HS-5 (cell line): ENCODE data around the gene MERTK.

Experiments
- DNase-seq: peaks from one replicate; pipeline ENCODE4 v3.0.0-alpha.2; 2012; ENCODE audit warnings: low read depth

Gene MERTK

GRCh38 chr2:111978452-111979170, 80.2 kb downstream of the MERTK start:
- DNase-seq = no peak

- no peak for DNase-seq
These were observed 83.3 kb downstream of the MERTK start for GRCh38 chr2:111981666-111982065.

GRCh38 chr2:111982822-111983221, 84.4 kb downstream of the MERTK start:
- DNase-seq = no peak

GRCh38 chr2:111983478-111984212, 85.2 kb downstream of the MERTK start:
- DNase-seq = no peak

DNA sequence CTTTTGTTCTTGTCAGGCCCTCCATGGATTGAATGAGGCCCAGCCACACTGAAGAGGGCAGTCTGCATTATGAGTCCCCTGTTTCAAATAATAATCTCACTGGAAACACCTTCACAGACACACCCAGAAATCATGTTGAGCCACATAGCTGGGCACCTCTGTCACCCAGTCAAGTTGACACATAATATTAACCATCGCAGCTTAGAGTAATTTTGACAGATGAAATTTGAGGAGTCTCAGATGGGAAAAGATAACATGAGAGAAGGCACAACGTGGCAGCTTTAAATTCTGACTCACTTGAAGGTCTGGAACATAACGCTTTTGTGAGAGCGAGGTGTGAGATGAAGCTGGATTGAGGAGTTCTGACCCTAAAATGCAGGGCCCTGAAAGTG, 85.8 kb downstream of the MERTK start:
- DNase-seq = no peak

GRCh38 chr2:111985514-111985913, 87.1 kb downstream of the MERTK start:
- DNase-seq = no peak

- DNase-seq = no peak
These were observed 87.9 kb downstream of the MERTK start for GRCh38 chr2:111986116-111986900.

DNA sequence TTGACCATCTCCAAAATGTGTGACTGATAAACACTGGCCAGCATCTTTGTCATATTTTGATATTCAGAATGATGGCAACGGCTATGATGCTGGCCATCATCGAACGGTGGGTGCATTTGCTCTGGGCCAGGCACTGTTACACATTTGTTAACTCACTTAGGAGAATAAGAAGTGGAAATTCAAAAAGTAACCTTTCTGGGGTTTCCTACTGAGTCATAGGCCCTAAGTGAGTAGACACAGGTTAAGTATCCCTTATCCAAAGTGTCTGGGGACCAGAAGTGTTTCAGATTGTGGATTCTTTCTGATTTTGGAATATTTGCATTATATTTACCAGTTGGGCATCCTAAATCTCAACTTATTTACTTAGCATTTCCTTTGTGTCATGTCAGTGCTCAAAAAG, 92.0 kb downstream of the MERTK start:
- no peak for DNase-seq

DNA sequence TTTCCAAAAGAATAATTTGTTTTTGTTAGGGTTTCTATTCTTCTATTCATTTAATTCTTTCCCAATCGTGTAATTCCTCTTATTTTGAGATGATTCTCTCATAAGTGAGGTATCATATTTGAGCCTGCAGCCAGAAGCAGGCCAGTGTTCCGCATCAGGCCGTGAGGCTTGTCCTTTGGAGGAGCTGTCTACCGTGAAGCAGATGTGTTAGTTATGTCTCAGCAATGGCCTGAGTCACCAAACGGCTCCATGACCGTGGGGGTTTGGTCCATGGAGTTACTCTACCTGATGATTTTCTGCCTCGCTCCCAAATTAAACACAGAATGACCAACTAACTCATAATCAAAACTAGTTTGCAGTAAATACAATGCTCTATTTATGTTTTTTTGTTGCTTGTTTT, 92.4 kb downstream of the MERTK start:
- DNase-seq = no peak

DNA sequence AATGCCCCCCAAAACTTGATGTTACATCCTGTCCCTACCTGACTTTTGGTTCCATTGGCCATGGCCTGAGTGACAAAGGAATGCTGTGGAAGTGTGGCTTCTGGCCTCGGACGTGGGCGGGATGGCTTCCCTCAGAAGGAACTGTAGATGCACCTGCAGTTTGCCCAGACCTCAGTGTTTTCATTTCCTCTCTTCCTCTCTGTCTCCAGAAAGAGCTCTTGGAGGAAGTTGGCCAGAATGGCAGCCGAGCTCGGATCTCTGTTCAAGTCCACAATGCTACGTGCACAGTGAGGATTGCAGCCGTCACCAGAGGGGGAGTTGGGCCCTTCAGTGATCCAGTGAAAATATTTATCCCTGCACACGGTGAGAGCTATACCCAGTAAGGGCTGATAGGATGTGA, 95.6 kb downstream of the MERTK start:
- DNase-seq = no peak

DNA sequence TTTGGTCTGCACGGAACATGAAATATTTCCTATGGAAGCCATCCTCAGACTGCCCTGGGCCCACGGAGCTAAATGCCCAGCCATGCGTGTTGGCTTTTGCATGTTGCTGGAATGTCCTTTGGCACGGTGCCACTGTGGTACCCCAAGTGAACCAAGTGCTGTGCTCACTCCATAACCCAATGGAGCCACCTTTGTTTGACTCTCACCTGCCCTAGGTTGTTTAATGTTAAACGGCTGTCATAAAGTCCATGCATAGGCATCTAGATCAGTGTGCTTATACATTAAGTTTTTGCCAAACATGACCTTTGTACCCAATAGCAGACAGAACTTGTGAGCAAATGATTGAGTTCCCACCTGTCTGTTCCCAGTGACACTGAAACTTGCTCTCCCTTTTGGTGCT, 96.7 kb downstream of the MERTK start:
- no peak for DNase-seq

DNA sequence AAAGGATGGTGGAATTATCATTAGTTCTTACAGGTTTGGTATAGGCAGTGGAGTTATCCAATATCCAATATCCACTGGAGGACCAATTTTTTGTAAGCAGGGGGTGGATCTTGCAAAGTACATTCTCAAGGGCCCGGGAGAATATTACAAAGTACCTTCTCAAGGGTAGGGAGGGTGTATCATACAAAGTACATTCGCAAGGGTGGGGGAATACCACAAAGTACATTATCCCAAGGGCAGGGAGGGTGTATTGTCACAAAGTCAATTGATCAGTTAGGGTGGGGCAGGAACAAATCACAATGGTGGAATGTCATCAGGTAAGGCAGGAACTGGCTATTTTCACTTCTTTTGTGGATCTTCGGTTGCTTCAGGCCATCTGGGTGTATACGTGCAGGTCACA, 101.4 kb downstream of the MERTK start:
- DNase-seq = no peak

DNA sequence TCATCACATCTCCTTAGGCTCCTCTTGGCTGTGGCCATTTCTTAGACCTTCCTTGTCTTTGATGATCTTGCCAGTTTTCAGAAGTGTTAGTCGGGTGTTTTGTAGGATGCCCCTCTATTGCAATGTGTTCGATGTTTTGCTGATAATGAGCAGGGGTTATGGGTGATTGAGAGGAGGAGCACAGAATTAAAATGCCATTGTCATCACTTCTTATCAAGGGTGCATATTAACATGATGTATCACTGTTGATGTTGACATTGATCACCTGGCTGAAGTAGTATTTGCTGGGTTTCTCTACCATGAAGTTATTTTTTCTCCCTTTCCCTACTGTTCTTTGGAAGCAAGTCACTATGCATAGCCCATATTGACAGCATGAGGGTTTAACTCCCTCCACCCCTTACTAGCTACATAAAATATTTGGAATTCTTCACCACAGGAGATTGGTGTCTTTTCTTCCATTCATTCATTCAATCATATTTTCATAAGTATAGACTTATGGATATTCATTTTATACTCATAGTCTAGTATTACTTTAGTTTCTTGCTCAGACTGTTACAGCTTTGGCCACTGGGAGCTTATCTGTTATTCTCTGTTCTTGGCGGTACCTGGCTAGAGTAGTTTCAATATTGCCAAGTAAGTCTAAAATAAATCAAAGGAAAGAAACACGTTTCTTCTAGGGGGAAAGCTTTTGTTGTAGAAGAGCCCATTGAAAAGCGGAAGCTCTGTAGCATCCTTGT, 102.2 kb downstream of the MERTK start:
- DNase-seq = no peak

DNA sequence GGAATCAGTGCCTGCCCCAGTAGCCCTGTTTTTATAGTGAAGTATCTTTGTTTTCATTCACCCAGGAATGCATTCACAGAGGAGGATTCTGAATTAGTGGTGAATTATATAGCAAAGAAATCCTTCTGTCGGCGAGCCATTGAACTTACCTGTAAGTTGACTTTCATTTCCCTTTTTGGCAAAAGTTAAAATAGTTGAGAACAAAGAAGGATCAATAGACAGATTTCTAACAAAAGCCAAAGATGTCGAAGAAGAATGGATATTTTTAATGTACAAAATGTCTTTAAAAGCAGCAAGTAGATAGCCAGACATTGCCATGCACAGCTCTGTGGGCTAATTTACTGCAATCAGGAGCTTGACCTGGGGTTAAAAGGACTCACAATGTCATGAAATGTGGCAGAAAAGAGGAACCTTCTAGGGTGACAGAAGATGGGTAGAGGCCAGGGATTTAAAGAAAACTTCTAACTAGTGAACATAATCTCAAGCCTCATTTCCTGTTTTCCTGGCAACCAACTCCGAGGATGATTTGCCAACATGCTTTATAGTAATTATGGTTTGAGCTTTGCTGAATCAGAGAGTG, 102.8 kb downstream of the MERTK start:
- no peak for DNase-seq

GRCh38 chr2:112001942-112002341, 103.5 kb downstream of the MERTK start:
- no peak for DNase-seq

DNA sequence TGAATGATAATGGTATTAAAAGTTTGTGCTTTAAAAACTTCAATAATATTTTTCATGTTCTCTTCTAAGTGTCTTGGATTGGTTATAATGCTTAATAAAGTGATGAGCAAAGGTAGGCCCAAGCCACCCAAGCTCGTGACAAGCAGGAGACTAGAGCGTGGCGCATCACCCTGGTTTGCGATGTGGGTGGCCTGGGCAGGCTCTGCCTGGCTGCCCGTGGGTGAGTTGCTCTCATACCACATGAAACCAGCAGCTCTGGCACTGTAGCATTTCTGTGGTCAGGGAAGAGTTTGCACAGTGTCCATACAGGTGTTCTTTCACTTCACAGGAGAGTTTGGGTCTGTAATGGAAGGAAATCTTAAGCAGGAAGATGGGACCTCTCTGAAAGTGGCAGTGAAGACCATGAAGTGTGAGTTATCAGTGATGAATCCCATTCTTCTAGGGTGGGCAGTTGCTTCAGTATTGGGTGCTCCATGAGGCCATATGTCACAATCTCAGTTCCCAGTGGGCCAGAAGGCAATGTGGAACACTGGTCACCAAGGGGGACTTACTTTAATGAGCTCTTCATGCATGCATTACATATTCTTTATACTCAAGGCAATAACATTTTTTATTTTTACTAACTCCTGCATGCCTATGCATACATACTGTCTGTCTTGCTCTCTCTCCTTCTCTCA, 105.3 kb downstream of the MERTK start:
- no peak for DNase-seq

- DNase-seq = no peak
These were observed 105.8 kb downstream of the MERTK start for GRCh38 chr2:112004253-112004645.

DNA sequence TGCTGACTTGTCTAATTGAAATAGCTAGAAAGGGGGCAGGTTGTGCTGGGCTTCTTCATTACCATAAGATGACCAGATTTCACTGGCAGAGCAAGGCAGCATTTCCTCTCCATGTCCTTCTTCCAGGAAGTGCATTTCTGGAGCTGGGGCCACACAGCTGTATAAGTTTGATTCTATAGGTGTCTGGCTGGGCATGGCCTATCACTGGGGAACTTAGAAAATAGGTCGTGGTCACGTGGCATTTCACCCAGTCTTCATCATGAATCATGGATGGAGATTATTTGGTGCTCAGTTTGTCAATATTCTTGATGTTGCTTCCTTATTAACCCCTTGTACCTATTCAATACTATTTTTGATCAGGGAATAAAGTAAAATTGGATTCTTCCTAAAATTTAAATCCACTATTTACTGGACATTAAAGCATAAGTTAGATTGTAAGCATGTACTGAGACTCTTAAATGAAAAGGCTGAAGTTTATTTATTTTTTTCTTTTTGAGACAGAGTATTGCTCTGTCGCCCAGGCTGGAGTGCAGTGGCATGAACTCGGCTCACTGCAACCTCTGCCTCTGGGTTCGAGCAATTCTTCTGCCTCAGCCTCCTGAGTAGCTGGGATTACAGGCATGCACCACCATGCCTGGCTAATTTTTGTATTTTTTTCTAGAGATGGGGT, 107.1 kb downstream of the MERTK start:
- no peak for DNase-seq

DNA sequence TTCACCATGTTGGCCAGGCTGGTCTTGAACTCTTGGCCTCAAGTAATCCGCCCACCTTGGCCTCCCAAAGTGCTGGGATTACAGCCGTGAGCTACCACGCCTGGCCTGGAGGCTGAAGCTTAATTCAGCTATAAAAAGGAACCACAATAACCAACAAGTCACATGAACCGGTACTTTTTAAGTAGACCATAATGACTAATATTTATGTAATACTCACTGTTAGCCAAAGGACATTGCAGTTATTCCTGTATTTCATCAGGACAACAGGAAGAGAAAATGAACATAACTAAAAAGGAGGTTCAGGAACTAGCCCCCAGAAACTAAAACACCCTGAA, 107.6 kb downstream of the MERTK start:
- DNase-seq = peak; percentile 40

- no peak for DNase-seq
These were observed 109.1 kb downstream of the MERTK start for GRCh38 chr2:112007493-112007892.

GRCh38 chr2:112008910-112009485, 110.6 kb downstream of the MERTK start:
- no peak for DNase-seq
